Suppressor macrophage treated with lipopolysaccharide for 4 hours (primary cell): ENCODE measurements around the gene BTBD6.
A peak's percentile ranks its signal among the peaks of the same experiment; 100 is the strongest.
"Not testable (repeated sequence)": the region's sequence is repeated elsewhere in the genome, so short reads cannot be mapped to it uniquely, and the experiment has no call there.

ENCODE experiments used
- DNase-seq: peaks from one replicate; pipeline ENCODE4 v3.0.0-alpha.2; 2020

The BTBD6 gene

DNA sequence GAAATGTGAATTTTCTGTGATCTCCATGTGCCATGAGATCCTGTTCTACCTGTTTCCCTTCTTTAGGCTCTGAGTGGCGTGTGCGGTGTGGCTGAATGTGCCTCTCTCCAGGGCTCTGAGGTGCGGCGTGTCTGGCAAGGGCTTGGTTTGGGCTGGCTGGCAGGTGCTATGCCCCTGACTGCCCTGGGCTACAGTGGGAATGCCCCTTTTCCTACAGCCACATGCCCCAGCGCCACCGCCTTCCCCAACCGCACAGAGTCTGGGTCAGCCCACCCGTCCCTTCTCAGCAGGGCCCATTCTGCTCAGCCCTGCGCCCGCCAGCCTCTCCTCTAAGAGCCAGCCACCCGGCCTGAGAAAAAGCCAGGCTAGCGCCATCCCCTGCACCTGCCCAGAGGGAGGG is 24.7 kb downstream of the BTBD6 start:
- no peak for DNase-seq

DNA sequence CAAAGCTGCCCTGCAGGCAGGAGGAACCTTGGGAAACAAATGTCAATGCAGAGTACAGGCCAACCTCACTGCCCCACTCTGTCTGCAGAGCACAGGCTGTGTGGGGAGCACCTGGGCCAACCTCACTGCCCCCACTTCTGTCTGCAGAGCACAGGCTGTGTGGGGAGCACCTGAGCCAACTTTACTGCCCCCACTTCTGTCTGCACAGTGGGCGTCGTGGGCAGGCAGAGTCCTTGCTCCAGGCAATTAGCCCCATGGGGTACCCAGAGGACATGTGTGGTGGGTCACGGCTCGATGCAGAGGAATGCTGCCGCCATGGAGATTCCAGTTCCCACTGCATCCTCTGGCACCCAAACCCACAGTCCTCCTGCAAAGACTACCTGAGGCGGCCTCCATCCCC is 26.3 kb downstream of the BTBD6 start:
- no peak for DNase-seq

DNA sequence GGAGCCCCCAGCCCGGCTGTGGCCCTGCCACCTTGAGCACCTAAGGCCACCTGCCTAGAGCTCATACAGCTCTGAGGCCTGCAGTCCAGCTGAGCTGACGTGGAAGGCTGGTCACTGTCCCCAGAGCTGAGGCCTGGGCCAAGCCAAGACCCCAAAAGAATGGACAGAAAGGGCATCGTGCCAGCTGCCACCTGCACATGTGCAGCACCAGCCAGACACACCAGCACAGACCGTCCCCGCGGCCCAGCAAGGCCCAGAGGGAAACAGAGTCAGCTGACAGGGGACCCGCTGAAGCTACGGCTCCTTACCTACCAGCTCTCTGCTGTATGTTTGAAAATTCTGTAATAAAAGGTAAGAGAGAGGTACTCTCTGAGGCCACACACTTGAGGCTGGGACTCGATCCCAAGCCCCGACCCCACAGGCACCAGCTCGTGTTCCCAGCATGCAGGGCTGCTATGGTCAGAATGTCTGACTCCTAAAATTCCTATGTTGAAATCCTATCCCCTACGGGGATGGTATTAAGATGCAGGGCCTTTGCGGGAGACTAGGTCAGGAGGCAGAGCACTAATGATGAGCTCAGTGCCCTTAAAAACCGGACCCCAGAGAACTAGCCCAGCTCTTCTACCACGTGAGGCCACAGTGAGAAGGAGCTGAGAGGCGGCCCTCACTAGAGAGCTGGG is 27.1 kb downstream of the BTBD6 start:
- DNase-seq, result no peak

- not testable (repeated sequence) for DNase-seq
Observed at GRCh38 chr14:105277448-105277847, 29.1 kb downstream of the BTBD6 start.

DNA sequence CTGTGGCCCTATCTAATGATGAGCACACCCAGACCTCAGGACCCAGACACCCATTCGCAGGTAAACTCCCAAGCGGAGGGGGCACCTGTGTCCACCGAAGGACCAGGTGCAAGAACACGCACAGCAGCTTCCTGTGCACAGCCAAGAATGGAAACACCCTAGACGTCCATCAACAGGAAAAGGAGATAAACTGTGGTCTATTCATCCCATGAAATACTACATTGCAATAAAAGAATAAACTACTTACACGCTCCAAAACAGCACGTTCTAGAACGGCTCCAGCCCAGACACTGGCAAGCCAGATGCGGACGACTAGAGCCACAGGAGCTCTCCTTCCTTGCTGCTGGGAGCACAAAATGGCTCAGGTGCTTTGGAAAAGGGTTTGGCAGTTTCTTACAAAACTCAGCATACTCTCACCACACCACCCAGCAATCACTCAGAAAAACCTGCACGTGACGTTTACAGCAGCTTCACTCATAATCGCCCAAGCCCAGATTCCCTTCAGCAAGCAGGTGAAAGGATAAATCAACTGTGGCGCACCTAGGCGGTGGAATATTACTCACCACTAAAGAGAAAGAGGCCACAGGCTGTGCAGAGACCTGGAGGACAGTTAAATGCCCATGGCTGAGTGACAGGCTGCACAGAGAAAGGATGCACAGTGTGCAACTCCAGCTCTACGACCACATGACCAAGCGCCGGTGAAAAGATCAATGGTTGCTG is 31.5 kb downstream of the BTBD6 start:
- no peak for DNase-seq

DNA sequence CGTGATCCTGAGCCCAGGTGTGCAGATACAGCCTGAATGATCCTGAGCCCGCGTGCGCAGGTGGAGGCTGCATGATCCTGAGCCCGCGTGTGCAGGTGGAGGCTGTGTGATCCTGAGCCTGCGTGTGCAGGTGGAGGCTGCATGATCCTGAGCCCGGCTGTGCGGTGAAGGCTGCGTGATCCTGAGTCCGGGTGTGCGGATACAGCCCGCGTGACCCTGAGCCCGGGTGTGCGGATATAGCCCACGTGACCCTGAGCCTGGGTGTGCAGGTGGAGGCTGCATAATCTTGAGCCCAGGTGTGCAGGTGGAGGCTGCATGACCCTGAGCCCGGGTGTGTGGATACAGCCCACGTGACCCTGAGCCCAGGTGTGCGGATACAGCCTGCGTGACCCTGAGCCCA is 32.2 kb downstream of the BTBD6 start:
- DNase-seq, result no peak

DNA sequence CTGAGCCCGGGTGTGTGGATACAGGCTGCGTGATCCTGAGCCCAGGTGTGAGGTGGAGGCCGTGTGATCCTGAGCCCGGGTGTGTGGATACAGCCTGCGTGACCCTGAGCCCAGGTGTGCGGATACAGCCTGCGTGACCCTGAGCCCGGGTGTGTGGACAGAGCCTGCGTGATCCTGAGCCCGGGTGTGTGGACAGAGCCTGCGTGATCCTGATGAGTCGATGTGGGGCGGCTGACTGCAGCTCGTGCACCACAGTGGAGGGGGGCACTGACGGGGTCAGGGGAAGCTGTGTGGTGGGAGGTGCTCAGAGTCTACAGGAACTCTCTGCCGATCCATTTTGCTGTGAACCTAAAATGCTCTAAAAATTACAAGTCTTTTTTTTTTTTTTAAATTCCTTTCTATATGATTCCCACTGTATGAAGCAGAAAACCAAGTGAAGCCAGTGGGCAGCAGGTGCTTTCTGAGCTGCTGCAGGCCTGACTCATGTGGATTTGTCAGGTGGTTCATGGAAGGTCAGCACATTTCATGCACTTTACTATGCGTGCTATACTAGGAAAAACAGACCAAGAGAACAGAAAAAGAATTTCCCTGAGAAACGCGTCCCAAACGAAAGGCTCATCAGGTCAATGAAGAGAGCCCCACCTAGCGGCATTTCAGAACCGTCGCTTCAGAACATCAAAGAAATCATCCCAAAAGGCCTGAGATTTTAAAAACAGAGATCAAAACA is 33.2 kb downstream of the BTBD6 start:
- DNase-seq, result peak; percentile 39

- no peak for DNase-seq
Observed at GRCh38 chr14:105282098-105282725, 33.9 kb downstream of the BTBD6 start.

DNA sequence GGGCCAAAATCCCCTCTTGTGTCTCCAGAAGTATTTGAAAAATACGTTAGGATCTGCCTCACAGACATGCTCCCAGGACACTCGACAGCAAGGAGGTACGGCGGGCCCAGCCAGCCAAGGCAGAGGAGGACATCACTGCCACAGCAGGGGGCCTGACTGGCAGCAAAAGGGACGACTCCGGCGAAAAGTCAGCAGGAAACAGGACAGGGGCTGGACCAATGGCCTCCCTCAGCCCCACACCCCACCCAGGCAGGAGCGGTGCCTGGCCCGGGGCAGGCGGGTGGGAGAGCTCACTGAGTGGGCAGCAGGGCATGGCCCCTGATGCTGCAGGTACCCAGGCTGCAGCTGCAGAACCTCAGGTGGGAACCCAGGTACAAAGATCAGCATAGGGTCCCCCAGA is 34.7 kb downstream of the BTBD6 start:
- no peak for DNase-seq

GRCh38 chr14:105283899-105284298 is 35.6 kb downstream of the BTBD6 start:
- no peak for DNase-seq

GRCh38 chr14:105285174-105285573 is 36.8 kb downstream of the BTBD6 start:
- DNase-seq, result no peak

DNA sequence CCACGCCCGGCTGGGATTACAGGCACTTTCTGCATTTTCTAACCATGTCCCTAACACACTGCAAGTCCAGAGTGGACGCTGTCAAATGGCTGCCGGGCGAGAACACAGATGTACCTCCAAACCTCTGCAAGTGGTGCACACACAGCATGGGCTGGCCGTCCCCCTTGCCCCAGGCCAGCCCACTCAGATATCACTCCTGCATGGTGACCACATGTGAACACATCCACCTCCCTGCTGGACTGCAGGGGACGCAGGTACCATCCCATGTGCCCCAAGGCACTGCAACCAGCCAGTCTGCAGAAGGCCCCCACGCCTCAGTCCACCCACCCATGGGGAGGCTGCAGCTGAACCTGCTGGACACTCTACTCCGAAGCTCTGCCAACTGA is 38.4 kb downstream of the BTBD6 start:
- no peak for DNase-seq

DNA sequence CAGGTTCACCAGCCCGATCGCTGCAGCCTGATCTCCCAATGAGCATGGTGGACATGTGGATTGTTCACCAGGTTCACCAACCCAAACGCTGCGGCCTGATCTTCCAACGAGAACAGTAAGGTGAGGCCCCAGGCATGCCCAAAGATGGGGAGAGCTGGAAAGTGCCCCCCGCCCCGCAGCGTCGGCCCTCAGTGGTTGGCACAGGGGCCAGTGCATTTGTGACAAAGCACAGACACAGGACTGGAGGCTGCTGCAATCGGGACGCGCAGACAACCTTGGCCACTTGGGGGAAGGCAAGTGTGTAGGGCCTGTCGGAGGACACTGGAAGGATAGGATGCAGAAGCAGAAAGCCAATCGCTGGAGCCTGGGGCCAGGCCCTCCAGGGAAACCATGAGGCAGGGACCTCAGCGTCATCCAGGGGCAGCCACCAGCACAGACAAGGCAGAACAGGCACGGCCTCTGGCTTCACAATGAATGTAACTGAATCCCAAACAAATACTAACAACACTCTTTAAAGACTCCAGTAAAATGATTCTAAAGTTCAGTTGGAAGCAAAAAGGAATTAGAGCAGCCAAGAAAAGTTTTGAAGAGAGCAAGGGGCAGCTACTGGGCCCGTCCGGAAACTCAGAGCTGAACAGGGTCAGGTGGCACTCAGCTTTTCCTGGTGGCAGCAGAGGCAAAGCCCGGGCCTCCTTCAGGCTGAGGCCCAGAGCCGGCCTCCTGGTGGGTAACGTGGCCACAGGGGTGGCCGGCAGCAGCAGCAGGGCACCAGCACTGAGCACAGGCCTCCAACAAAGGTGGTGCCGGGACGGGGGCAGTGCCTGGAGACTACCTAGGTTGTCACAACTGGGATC is 39.1 kb downstream of the BTBD6 start:
- DNase-seq, result no peak

DNA sequence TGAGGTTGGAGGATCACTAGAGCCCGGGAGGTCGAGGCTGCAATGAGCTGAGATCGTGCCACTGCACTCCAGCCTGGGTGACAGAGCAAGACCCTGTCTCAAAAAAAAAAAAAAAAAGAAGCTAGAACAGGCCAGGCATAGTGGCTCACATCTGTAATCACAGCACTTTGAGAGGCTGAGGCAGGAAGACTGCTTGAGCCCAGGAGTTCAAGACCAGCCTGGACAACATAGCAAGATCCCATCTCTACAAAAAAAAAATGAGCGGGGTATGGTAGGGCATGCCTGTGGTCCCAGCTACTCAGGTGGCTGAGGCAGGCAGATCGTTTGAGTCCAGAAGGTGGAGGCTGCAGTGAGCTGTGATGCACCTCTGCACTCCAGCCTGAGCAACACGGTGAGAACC is 40.6 kb downstream of the BTBD6 start:
- not testable (repeated sequence) for DNase-seq

GRCh38 chr14:105290621-105291346 is 42.5 kb downstream of the BTBD6 start:
- DNase-seq, result peak; percentile 27

DNA sequence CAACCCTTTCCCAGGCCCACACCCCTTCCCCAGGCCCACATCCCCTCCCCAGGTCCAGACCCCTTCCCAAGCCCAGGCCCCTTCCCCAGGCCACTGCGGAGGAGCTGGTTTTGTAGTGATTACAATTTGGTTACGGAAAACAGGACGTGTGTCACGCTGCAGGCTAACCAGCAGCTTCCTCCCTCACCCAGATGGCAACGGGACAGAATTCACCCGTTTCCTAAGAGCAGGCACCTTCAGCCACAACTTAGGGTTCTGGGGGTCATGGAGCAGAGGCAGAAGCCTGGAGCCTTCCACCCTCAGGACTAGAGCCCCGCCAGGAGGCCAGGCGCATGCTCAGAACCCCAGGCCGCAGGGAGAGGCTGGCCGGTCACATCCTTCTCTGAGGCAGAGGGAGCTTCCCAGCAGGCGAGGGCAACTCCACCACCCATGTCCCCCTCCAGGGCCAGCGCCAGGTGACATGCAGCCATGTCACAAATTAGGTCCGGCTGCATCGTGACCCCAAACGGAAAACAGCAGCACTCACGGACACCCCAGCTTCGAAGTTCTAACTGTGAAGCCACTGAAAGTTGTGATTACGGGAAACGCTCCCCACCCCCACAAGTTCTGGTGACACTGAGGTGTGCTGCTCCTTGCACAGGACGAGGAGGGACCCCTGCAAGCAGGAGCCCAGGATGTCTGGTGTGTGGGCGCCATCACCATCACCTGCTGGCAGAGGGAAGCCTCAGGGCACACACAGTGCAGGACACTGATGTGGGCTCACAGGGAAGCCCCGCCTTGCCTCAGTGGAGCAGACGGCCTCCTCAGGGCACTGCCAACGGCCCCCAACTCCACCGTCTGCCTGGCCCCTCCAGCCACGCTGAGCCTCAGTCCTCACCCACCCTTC is 44.7 kb downstream of the BTBD6 start:
- peak; percentile 18 for DNase-seq

GRCh38 chr14:105294142-105294597 is 45.8 kb downstream of the BTBD6 start:
- DNase-seq, result peak; percentile 11

- not testable (repeated sequence) for DNase-seq
Observed at GRCh38 chr14:105297311-105297710, 49.0 kb downstream of the BTBD6 start.

DNA sequence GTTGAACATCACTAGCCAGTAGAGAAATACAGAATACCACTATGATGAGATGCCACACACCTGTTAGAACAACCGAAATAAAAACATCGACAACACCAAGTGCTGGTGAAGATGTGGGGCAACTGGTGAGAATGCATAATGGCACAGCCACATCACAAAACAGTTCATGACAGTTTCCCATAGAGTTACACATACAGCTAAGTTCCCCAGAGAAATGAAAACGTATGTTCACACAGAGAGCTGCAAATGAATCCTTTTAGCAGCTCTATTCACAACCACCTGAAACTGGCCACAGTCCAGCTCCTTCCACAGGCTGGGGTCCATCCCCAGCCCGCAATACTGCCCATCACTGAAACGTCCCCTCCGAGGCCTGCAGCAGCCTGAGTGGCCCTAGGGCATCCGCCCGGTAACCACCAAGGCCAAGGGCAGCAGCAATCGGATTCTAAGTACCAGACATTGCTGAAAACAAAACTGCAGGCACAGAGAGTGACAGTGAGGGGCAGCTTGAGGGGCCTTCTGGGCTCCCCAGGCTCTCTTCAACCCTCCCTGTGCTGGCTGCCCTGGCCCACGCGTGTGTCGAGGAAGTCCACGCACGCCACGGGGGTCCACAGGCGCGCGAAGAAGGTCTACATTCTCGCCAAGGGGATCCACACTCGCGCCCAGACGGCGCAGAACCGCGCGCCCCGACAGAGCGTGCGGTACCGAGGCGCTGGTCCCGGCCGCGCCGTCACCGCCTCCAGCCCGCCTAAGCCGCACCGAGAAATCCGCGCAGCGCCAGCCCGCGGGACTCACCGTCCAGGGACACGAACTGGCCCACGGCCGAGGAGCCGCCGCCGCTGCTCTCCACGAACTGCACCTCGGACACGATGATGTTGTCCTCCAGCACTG is 51.6 kb downstream of the BTBD6 start:
- DNase-seq, result no peak
